Subcutaneous abdominal adipose tissue (tissue), 5 donors: ENCODE measurements around the gene GRID2IP.
A peak's percentile ranks its signal among the peaks of the same experiment; 100 is the strongest.
"Not testable (repeated sequence)": the region's sequence is repeated elsewhere in the genome, so short reads cannot be mapped to it uniquely, and the experiment has no call there.

Experiments
- H3K27ac ChIP-seq: one replicate; pipeline ENCODE4 v1.7.0; 2013; ENCODE audit warnings: low read depth, mild to moderate bottlenecking, inconsistent platforms, low read length, moderate library complexity
- H3K27me3 ChIP-seq, 5 donors: one replicate each; pipeline ENCODE4 v1.7.0; 2013; ENCODE audit warnings: low read length in 5 of 5, inconsistent platforms in 1 of 5; ENCODE audit not compliant: control insufficient read depth in 5 of 5, insufficient read depth in 4 of 5
- H3K36me3 ChIP-seq, 5 donors: one replicate each; pipeline ENCODE4 v1.7.0; 2013; ENCODE audit warnings: low read length in 5 of 5; ENCODE audit not compliant: control insufficient read depth in 5 of 5, insufficient read depth in 5 of 5
- H3K4me1 ChIP-seq, 5 donors: one replicate each; pipeline ENCODE4 v1.7.0; 2013; ENCODE audit warnings: low read length in 5 of 5, mild to moderate bottlenecking in 3 of 5, moderate library complexity in 1 of 5; ENCODE audit not compliant: control insufficient read depth in 5 of 5, insufficient read depth in 5 of 5
- H3K4me3 ChIP-seq, 5 donors: one replicate each; pipeline ENCODE4 v1.7.0; 2013; ENCODE audit warnings: low read length in 5 of 5, low read depth in 1 of 5
- H3K9ac ChIP-seq, 5 donors: one replicate each; pipeline ENCODE4 v1.7.0; 2013; ENCODE audit warnings: low read length in 5 of 5, mild to moderate bottlenecking in 4 of 5, moderate library complexity in 3 of 5
- H3K9me3 ChIP-seq, 5 donors: one replicate each; pipeline ENCODE4 v1.7.0; 2013; ENCODE audit warnings: low read length in 5 of 5; ENCODE audit not compliant: control insufficient read depth in 5 of 5
- donor health status: healthy.
- donor health status: healthy.
- donor health status: healthy.
- donor health status: healthy.
- donor health status: healthy.

GRID2IP gene

GRCh38 chr7:6460303-6460702, 91.0 kb downstream of the GRID2IP start:
- peaks cover 18 to 39% (median 31%) of the 10 kb centered on the region in 5 donors for H3K36me3 ChIP-seq
- no peak overlapping the region for H3K27ac ChIP-seq
- H3K27me3 ChIP-seq: no peaks in the 10 kb centered on the region
- H3K4me3 ChIP-seq: no peak overlapping the region
- no peaks in the 10 kb centered on the region for H3K4me1 ChIP-seq
- no peak overlapping the region for H3K9ac ChIP-seq
- H3K9me3 ChIP-seq: no peaks in the 10 kb centered on the region

- peaks cover 18 to 33% (median 29%) of the 10 kb centered on the region in 5 donors for H3K36me3 ChIP-seq
- not testable (repeated sequence) for H3K4me1 ChIP-seq, H3K9ac ChIP-seq, H3K4me3 ChIP-seq, H3K27ac ChIP-seq, H3K27me3 ChIP-seq, H3K9me3 ChIP-seq
Measured at GRCh38 chr7:6458676-6459075, 92.6 kb downstream of the GRID2IP start.

GRCh38 chr7:6453734-6454133, 97.5 kb downstream of the GRID2IP start:
- Histone ChIP-seq H3K4me1 (peaks cover 0 to 4% (median 0%) of the 10 kb centered on the region in 5 donors), H3K4me3 (no peak overlapping the region), H3K27ac (no peak overlapping the region), H3K27me3 (no peaks in the 10 kb centered on the region), H3K9ac (no peak overlapping the region), H3K36me3 (no peaks in the 10 kb centered on the region), H3K9me3 (no peaks in the 10 kb centered on the region)

GRCh38 chr7:6451224-6451705, 100.0 kb downstream of the GRID2IP start:
- no peak overlapping the region for H3K4me3 ChIP-seq

GRCh38 chr7:6450591-6450990, 100.7 kb downstream of the GRID2IP start:
- peaks cover 0 to 22% (median 11%) of the 10 kb centered on the region in 5 donors for H3K4me1 ChIP-seq
- H3K36me3 ChIP-seq, H3K9me3 ChIP-seq, H3K4me3 ChIP-seq, H3K27ac ChIP-seq, H3K27me3 ChIP-seq, H3K9ac ChIP-seq: not testable (repeated sequence)

More at GRCh38 chr7:6451224-6451705, 100.0 kb downstream of the GRID2IP start:
- no peak overlapping the region for H3K27ac ChIP-seq
- H3K9ac ChIP-seq: no peak overlapping the region
- no peaks in the 10 kb centered on the region for H3K36me3 ChIP-seq
- H3K9me3 ChIP-seq: no peaks in the 10 kb centered on the region
- peaks cover 0 to 22% (median 11%) of the 10 kb centered on the region in 5 donors for H3K4me1 ChIP-seq
- H3K27me3 ChIP-seq: no peaks in the 10 kb centered on the region

GRCh38 chr7:6449884-6450283, 101.4 kb downstream of the GRID2IP start:
- not testable (repeated sequence) for H3K27ac ChIP-seq, H3K4me3 ChIP-seq, H3K9ac ChIP-seq, H3K27me3 ChIP-seq, H3K9me3 ChIP-seq
- peaks cover 5 to 11% (median 7%) of the 10 kb centered on the region in 5 donors for H3K36me3 ChIP-seq
- H3K4me1 ChIP-seq: peaks cover 0 to 22% (median 11%) of the 10 kb centered on the region in 5 donors

GRCh38 chr7:6448943-6449543, 102.2 kb downstream of the GRID2IP start:
- Histone ChIP-seq H3K9me3 (no peaks in the 10 kb centered on the region), H3K27ac (peak overlapping the region; percentile 37), H3K9ac (no peak overlapping the region), H3K4me3 (no peak overlapping the region), H3K4me1 (peaks cover 0 to 22% (median 11%) of the 10 kb centered on the region in 5 donors), H3K27me3 (no peaks in the 10 kb centered on the region), H3K36me3 (peaks cover 6 to 18% (median 11%) of the 10 kb centered on the region in 5 donors)

GRCh38 chr7:6447581-6448199, 103.6 kb downstream of the GRID2IP start, which contains the start of gene DAGLB:
Gene DAGLB (minus strand): TSS chr7:6447954. CDS start chr7:6447842, 112 bp downstream.
- Histone ChIP-seq H3K9me3 (no peaks in the 10 kb centered on the region), H3K4me3 (peak within 1 kb of the TSS; percentile 80 to 99 (median 94)), H3K4me1 (peaks cover 0 to 22% (median 11%) of the 10 kb centered on the region in 5 donors), H3K9ac (peak within 1 kb of the TSS; percentile 12 to 98 (median 92)), H3K27ac (peak within 1 kb of the TSS; percentile 95), H3K36me3 (peaks cover 6 to 26% (median 18%) of the 10 kb centered on the region in 5 donors), H3K27me3 (no peaks in the 10 kb centered on the region)
